SK-MEL-5 (cell line): ENCODE measurements around the gene LMAN1. TPM values are rescaled to one million over a fixed set of nuclear protein-coding genes. Genes with fewer than 3 reads are reported as not detected.

Source experiments
- total RNA-seq: library from RNA; depleted of rRNA; stranded (reverse); fragments of >200 nt; shearing (Covaris generic); gene quantifications from 2 replicates; pipeline ENCODE4 v1.2.3, GENCODE V29; 2014; rRNA removed

LMAN1 gene
- total RNA-seq, 1 experiment from 2014 or later: 117 TPM

Other genes starting within 250 kb of the LMAN1 start
- gene SEC11C, start 219.4 kb downstream of the LMAN1 start, total RNA-seq: 163 and 167 TPM in 2 replicates
- not detected in 2 replicates for gene GRP, start 139.1 kb downstream of the LMAN1 start, total RNA-seq
- gene RAX, start 85.8 kb downstream of the LMAN1 start, total RNA-seq: not detected in 2 replicates
- gene CPLX4, start 40.6 kb downstream of the LMAN1 start, total RNA-seq: not detected in 2 replicates